Neural cell (in vitro differentiated cells): Measurements from ENCODE around the gene CRYGC.

Experiments used
- EZH2 ChIP-seq: fragments of 200-600, 300-800 bp; shearing (Covaris generic), sonication (generic); IDR thresholded peaks from 2 replicates; pipeline ENCODE4 v1.6.1; 2014; ENCODE audit warnings: antibody characterized with exemption, low read length, borderline replicate concordance, mild to moderate bottlenecking; ENCODE audit not compliant: insufficient read depth, poor library complexity, severe bottlenecking
- POLR2AphosphoS5 ChIP-seq: IDR thresholded peaks from 2 replicates; pipeline ENCODE4 v1.6.1; 2012

DNA sequence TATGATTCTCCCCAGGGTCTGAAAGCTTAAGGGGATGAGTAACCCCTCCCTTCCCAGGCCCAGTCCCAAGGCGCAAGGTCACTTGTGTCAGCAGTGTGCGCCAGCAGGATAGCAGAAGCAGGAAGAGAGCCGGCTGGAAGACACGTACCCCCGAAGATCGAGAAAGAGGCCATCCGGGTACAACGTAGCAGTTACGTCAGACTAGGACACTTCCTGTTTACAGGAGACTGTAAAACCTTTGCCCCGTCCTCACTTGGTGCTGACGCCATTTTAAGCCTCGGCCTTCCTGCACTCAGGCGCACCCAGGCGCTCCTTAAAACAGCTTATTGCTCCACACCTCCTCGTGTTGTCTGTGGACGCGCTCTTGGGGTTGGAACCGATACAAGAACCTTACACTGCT is 9.8 kb upstream of the CRYGC start:
- no peak for TF ChIP-seq EZH2
- TF ChIP-seq POLR2AphosphoS5, result no peak
